IPS-NIHi11 (cell line): ENCODE data around the gene TLE6.
"Not testable (repeated sequence)": the region's sequence is repeated elsewhere in the genome, so short reads cannot be mapped to it uniquely, and the experiment has no call there.

Source experiments
- DNase-seq: peaks from one replicate; pipeline ENCODE4 v3.0.0; 2012; ENCODE audit warnings: mixed read lengths, low spot score

Gene TLE6

DNA sequence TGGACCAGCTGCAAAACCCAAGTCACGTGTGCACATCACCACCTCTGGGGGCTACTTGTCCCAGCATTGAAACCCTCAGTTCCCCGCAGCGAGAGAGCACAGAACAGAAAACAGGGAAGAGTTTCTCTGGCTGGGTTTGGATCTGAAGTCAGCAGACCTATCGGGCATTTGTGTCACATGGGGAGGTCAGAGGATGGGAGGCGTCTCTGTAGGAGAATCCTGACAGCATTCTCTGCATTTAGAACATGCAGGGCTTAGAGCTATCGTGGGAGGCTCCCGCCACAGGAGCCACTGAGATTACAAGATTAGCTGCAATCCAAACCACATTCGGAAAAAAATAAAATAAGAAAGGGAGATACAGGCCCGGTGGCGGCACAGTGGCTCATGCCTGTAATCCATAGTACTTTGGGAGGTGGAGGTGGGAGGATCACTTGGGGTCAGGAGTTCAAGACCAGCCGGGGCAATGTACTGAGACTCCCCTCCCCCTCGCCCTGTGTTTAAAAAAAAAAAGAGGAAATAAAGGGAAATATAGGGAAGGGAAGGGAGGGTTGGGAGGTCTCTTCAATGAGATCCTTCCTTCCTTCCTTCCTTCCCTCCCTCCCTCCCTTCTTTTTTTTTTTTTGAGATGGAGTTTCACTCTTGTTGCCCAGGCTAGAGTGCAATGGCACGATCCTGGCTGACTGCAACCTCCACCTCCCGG, 2.9 kb upstream of the TLE6 start:
- no peak for DNase-seq

DNA sequence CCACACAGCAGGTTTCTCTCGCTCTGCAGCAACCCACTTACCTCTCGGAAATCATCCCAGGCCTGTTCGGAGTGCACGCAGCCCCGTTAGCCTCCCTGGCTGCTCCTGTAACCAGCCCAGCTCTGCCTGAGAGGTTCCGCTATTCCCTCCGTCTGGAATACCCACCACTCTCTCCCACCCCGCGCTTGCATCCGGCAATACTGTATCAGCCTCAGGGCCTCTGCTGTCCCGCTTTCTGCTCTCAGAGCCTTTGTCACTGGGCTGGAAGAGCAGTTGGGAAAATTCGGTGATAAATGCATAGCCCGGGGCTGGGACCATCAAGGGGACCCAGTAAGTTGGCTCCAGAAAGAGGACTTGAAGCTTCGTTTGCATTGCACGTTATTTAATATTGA, 759 bp upstream of the TLE6 start:
- no peak for DNase-seq

- DNase-seq, result no peak
Measured at GRCh38 chr19:2977746-2978138, 378 bp downstream of the TLE6 start.

GRCh38 chr19:2978166-2978767, 903 bp downstream of the TLE6 start:
- DNase-seq, result no peak

- DNase-seq, result no peak
Measured at GRCh38 chr19:2978772-2979171, 1.4 kb downstream of the TLE6 start.

DNA sequence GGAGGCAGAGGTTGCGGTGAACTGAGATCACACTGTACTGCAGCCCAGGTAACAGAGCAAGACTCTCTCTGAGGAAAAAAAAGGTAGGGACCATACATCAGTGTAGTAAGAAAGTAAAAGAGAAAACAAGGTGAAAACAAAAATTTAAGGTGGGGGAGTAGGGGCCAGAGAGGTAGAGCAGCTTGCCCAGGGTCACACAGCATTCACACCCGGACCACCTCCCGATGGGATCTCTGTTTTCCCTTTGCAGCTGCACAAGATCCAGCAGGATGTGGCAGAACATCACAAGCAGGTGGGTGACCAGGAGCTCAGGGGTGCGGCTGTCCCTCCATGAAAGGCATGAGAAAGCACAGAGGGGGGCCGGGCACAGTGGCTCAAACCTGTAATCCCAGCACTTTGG, 4.5 kb downstream of the TLE6 start:
- DNase-seq, result no peak

GRCh38 chr19:2982561-2982960, 5.2 kb downstream of the TLE6 start:
- DNase-seq, result no peak

DNA sequence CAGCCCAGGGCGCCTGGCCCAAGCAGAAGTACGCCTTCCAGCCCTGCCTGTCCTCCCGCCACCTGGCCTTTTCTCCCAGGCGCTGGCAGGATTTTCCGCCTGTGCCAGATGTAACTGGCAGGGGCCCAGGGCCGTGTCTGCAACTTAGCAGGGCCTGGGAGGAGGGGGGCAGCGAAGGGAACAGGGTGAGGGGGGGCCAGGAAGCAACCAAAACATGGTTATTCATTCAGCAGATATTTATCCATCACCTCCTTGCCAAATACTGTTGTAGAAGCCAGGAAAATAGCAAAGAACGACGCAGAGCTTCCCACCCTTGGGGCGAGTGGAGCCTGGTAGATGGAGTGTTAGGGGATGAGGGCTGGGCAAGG, 5.6 kb downstream of the TLE6 start:
- no peak for DNase-seq

- peak; percentile 79 for DNase-seq
Measured at GRCh38 chr19:2983351-2984214, 6.2 kb downstream of the TLE6 start.

DNA sequence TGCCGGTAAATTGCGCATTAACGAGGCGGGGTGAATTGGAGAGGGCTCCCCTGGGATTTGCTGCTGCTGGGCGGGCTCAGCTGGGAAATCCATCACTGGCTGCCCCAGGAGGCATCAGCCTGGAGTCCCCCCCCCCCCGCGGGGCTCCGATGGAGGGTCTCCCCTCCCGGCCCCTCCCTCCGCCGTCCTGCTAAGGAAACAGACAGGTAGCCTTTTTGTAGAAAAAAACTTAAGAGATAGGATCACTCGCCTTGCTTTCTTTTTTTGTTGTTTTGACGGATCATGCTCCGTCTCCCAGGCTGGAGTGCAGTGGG, 6.8 kb downstream of the TLE6 start:
- DNase-seq, result no peak

- DNase-seq, result peak; percentile 75
Measured at GRCh38 chr19:2986951-2987524, 9.7 kb downstream of the TLE6 start.

DNA sequence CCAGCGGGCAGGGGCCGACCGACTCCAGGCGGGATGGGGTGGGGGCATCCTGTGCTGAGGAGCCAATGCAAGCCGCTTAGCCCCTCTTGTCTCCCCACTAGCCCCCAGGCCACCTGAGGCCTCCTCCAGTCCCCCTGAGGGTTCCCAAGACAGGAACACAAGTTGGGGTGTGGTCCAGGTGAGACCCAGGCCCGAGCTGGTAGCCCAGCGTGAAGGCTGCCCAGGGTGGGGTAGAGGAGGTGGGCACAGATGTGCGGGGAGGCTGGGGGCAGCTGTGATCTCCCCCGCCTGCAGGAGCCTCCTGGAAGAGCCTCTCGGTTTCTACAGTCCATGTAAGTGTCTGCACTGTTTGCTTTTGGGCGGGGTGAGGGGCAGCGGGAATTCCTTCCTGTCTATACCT, 10.4 kb downstream of the TLE6 start:
- no peak for DNase-seq

DNA sequence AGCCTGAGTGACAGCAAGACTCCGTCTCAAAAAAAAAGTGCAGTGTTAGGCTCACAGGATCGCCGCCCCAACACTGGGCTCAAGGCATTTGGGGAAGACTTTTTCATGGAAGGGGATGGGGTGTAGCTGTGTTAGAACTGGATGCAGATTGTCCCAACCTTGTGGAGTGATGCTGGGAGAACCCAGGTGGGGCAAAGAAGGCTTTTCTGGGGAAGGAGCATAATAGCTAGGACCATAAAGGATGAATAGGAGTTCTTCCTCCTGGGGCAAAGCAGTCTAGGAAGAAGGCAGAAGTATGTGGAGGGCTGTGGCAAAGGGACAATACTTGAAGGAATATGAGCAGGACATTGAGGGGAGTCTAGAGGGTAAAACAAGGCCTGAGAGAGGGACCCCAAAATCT, 11.2 kb downstream of the TLE6 start:
- DNase-seq, result no peak

- DNase-seq, result no peak
Measured at GRCh38 chr19:2989236-2989946, 12.0 kb downstream of the TLE6 start.

- DNase-seq, result not testable (repeated sequence)
Measured at GRCh38 chr19:2992333-2992732, 15.0 kb downstream of the TLE6 start.

DNA sequence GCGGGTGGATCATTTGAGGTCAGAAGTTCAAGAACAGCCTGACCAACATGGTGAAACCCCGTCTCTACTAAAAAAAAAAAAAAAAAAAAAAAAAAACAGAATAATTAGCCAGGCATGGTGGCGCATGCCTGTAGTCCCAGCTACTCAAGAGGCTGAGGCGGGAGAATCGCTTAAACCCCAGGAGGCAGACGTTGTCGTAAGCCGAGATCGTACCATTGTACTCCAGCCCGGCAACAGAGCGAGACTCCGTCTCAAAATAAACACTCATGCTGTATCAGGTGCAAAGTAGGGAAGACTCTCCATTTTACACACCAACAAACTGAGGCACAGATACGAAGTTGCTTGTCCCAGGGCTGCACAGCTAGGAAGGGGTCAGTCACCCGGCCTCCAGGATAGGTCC, 15.6 kb downstream of the TLE6 start:
- DNase-seq, result no peak

- no peak for DNase-seq
Measured at GRCh38 chr19:2993579-2993978, 16.2 kb downstream of the TLE6 start.

DNA sequence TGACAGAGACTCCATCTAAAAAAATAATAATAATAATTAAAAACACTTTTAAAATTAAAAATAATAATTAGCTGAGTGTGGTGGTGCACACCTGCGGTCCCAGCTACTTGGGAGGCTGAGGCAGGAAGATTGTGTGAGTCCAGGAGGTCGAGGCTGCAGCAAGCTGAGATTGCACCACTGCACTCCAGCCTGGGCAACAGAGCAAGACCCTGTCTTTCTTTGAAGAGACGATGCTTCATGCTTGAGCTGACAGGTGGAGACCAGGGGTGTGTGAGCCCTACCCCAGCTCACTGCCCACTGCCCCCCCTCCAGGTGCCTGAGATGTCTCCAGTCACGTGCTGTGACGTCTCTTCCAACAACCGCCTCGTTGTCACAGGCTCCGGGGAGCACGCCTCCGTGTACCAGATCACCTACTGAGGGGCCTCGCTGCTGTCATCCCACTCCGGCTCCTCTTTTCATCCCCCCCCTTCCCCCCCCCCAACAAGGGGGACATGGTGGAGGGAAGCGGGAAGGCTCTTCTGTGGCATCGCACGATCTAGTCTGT, 17.3 kb downstream of the TLE6 start:
- no peak for DNase-seq

DNA sequence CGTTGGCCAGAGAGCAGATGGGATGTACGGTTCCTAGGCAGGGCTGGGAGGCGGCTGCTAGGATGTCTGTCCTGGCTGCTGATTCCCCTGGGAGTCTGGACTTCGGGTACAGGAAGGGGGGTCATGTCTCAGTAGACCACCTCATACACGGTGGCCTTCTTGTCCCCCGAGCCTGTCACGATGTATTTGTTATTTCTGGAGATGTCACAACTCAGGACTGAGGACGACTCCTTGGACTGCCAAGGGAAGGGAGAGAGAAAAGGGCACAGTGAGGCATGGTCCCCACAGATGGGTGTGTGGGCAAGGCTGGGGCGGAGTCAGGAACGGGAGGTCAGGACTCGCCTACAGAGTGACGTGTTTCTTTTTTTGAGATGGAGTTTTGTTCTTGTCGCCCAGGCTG, 20.4 kb downstream of the TLE6 start:
- DNase-seq, result no peak

DNA sequence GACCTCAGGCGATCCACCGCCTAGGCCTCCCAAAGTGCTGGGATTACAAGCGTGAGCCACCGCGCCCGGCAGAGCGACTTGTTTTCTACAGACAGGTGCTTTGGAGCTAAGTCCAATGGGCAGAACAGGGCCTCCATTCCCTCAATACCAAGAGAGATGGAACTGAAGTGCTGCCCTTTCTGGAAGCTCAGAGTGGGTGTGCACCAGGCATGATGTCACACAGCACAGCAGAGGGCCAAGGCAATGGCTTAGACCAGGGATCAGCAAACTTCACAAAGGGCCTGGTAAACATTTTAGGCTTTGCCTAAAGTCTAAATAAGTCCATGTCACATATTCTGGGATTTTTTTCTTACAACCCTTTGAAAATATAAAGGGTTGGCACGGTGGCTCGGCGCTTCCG, 21.3 kb downstream of the TLE6 start:
- DNase-seq, result no peak

DNA sequence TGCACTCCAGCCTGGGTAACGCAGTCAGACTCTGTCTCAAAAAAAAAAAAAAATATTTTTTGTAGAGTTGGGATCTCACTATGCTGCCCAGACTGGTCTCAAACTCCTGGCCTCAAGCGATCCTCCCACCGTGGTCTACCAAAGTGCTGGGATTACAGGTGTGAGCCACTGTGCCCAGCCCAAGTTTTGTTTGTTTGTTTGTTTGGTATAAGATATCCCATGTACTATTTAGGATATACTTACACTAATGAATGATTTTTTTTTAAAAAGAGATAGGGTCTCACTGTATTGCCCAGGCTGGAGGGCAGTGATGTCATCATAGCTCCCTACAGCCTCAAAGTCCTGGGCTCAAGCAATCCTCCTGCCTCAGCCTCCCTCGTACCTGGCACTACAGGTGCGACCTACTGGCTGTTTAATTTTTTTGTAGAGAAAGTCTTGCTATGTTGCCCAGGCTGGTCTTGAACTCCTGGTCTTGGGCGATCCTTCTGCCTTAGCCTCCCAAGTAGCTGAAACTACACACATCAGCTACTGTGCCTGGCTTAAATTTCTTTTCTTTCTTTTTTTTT, 24.0 kb downstream of the TLE6 start:
- DNase-seq, result no peak

DNA sequence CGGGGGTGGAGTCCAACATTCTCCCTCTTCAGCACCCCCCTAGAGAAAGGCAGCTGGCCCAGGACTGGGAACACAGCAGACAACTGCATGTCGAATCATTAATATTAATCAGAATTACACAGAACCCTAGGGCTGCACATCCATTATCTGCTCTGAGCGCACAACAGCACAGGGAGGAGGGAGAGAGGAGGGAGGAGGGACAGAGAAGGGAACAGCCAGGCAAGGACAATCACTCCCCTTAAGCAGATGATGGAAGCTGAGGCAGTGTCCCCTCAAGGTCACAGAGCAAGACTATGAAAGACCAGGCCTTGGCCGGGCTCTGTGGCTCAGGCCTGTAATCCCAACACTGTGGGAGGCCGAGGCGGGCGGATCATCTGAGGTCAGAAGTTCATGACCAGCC, 25.7 kb downstream of the TLE6 start:
- DNase-seq, result no peak
